GM15510 (cell line): Measurements from ENCODE around the gene TSC1.

Experiments
- POLR2A ChIP-seq: IDR thresholded peaks from 3 replicates; pipeline ENCODE4 v1.6.1; 2011; ENCODE audit warnings: borderline replicate concordance; ENCODE audit not compliant: insufficient read length; ENCODE audit errors: extremely low read depth

TSC1 gene

DNA sequence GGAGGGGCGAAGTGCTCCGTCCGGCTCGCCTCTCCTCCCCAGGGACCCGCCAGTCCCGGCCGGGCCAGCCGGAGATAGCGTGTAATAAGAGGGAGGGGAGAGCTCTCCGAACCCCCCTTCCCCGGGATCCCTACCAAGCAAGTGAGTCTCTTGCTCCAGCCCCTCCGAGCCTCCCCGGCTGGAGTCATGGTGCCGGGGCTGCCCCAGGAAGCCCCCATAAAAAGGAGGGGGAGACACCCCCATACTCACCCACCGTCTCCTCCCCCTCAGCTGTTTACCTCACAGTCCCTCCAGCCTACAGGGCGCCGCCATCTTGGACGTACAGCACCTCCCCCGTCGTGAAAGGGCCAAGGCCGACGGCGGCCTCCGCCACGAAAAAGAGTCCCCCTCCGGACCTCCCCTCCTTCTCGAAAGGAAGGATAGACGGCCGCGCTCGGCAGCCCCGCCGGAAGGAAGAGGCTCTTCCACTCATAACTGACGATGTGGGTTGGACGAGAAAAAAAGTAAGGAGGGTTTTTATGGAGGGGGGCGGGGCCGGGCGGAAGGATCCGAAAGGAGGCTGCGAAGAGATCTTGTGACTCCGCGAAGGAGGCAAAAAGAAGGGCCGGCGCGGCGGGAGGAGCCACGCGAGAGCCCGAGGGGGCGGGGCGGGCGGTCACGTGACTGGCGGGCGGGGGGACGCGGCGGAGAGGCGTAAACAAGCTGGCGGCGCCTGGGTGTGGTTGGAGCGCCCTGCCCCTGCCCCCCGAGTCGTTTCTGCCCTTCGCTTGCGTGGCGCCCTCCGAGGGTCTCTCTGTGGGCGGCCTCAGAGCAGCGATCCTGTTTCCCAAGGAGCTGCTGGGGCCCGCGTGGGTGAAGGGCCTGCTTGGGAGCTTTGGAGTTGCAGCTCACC, at the start of gene TSC1:
TSC1 (minus strand) TSS at position 323 of the 892 bp plus-strand sequence. CDS start 15,744 bp downstream, outside the sequence.
- peak; percentile 59 for TF ChIP-seq POLR2A

DNA sequence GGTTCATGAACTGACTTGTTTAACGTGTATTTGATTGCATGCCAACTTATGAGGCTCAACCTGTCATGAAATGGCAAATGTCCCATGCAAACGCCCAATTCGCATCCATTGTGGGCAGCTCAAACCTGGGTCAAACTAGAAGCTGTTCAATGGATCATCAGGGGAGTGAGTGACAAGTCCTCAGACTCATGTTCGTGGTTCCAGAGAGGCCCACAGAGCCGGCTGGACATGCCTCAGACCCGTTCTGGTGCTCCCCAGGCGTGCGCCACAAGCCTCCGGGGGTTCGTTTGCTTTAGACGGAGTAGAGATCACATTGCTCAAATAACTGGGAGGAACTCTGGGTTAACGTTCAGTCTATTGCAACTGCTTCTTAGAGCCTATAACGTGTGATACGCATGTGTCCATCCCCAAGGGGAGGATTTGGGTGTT, 49.1 kb upstream of the TSC1 start:
- no peak for TF ChIP-seq POLR2A

DNA sequence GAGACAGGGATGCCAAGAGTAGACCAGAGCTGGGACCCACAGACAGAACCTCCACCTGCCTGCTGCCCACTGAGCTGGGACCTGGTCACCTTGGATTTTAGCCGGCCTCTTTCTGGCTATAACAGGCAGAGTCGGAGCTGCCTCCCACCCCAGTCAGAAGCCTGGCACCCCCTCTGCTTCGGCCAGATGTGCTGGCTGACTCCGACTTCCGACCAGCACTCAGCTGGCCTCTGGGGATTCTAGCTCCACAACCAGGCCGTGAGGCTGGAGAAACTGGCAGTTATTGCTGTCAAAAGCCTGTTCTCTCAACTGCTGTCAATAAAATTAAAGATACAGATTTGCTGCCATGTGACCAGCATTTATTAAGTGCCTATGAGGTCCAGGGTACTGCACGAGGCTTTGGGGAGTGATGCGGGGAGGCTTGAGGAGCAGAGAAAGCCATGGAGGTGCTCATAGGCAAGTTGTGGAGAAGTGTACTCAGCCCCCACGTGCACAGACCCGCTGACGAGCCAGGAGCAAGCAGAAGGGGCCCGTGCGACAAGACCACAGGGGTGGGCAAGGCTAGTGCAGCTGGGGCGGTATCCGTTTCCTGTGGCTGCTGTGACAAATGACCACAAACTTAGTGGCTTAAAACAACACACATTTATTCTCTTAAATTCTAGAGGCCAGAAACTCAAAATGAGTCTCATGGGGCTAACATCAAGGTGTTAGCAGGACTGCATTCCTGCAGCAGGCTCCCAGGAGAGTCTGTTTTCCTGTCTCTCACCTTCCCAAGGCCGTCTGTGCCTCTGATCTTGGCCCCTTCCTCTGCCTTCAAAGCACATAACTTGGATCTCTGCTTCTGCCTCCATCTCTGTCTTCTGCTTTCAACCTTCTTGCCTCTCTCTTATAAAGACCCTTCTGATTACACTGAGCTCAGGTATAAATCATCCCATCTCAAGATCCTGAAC, 47.2 kb upstream of the TSC1 start:
- no peak for TF ChIP-seq POLR2A

DNA sequence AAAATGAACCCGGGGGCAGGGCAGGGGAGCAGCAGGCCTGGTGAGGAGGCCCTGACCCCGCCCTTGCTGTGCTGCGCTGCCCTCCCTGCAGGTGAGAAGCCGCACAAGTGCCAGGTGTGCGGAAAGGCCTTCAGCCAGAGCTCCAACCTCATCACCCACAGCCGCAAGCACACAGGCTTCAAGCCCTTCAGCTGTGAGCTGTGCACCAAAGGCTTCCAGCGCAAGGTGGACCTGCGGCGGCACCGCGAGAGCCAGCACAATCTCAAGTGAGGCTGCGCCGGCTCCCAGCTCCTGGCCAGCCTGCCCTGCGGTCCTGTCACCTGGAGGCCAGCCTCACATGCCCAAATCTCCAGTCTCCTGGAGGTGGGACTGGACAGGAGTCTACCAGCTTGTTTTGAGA, 46.4 kb upstream of the TSC1 start:
- no peak for TF ChIP-seq POLR2A

DNA sequence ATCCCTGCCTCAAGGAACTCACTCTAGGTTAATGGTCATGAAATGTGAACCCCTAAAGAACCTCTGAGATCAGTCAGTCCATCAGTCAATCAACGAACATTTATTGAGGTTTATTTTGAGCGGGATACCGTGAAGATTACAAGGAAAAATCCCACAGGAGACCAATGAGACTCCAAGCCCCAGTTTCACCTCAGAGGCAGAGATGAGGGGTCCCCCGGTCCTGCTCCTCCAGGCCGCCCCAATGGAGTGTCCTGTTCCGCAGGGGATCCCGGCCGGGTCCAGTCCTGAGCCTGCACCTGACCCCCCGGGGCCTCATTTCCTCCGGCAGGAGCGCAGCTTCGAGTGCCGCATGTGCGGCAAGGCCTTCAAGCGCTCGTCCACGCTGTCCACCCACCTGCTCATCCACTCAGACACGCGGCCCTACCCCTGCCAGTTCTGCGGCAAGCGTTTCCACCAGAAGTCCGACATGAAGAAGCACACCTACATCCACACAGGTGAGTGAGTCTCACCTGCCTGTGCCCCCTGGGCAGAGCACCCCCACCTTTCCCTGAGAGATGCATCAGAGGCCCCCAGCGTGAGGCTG, 45.1 kb upstream of the TSC1 start:
- no peak for TF ChIP-seq POLR2A

DNA sequence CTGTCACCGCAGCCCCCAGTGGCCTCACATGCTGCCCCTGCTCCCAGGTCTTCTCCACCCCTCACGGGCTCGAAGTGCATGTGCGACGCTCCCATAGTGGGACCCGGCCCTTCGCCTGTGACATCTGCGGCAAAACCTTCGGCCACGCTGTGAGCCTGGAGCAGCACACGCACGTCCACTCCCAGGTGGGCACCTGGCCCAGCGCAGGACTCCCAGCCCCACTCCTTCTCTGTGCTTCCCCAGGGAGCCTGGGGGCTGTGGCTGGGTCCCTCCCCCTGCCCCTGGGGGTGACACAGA, 44.5 kb upstream of the TSC1 start:
- no peak for TF ChIP-seq POLR2A

DNA sequence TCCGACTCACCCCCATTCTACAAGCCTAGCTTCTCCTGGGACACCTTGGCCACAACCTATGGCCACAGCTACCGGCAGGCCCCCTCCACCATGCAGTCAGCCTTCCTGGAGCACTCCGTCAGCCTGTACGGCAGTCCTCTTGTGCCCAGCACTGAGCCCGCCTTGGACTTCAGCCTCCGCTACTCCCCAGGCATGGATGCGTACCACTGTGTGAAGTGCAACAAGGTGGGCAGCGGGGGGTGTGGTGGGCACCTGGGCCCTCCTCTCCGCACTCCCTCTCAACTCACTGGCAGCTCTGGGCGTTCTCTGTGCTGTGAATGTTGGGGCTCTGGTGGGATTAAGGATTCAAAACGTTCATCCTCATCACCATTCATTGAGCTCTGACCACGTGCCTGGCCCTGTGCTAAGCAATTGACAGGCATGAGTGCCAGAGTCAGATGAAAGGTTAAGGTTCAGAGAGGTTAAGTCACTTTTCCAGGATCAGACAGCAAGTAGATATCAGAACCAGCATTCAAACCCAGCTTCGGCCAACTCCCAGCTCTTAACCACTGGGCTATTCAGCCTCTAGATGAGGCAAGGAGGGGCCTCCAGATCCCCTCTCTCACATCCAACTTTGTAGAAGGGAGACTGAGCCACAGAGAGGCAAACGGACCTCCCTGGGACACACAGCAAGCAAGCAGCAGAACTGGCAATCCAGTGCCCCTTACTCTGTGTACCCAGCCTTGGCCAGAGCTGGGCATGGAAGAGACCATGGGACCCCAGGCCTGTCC, 44.0 kb upstream of the TSC1 start:
- no peak for TF ChIP-seq POLR2A

DNA sequence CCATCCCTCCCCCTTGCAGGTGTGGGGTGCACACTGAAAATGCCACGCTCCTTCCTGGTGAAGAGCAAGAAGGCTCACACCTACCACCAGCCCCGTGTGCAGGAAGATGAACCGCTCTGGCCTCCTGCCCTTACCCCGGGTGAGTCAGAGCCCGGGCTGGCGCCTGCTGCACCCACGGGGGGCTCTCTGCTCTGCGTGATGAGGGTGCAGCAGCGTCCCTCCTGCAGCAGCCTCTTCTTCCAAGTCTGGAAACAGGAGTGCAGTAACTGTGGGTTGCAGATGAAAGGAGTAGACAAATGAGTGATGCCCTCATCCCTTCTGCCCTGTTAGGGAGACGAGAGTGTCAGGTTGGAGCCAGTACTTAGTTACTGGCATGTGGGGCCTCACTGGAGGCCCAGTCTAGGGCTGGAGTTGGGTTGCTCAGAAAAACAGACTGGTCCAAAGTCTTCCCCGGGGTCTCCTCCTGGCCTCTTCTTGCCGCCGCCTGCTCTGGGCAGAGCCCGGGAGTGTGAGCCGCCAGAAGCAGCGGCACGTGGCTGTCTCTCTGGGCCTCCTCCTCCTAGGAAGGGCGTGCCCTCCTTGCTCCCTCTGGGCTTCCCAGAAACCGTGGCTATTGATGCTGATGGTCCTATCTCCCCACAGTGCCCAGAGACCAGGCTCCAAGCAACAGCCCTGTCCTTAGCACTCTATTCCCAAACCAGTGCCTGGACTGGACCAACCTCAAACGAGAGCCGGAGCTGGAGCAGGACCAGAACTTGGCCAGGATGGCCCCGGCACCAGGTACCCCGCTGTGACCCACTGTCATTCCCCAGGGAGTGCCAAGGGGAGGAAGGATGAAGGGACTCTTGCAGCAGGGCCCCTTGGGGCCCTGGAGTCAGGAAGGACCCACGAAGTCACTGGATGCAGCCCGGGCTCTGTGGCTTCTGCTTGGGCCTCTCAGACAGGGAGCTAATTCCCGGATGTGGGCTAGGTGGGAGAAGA, 42.5 kb upstream of the TSC1 start:
- TF ChIP-seq POLR2A, result no peak

DNA sequence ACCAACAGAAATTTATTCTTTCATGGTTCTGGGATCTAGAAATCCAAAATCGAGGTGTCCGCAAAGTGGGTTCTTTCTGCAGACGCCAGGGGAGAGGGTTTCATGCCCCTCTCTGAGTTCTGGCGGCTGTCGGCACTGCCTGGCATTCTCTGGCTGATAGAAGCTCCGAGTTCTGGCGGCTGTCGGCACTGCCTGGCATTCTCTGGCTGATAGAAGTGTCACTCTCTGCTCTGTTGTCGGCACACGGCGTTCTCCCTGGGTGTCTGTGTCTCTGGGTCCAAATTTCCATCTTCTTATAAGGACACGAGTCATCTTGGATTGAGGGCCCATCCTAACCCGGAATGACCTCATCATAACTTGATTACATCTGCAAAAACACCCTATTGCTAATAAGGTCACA, 41.7 kb upstream of the TSC1 start:
- TF ChIP-seq POLR2A, result no peak

DNA sequence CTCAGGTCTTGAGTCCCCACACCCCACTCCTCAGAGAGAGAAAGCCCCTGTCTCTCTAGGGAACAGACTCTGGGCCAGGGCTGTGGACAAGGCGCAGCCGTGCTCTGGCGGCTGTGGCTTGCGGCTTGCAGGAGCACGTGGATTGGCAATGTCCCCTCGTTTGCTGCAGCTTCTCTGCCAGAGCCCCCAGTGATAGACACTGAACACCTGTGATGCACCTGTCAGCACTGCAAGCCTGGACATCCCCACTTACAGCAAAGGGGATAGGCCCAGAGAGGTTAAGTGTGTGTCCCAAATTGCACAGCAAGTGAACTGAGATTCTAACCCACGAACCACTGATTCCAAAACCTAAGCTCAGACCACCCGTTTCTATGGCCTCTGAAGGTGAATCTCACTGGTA, 41.1 kb upstream of the TSC1 start:
- TF ChIP-seq POLR2A, result no peak

DNA sequence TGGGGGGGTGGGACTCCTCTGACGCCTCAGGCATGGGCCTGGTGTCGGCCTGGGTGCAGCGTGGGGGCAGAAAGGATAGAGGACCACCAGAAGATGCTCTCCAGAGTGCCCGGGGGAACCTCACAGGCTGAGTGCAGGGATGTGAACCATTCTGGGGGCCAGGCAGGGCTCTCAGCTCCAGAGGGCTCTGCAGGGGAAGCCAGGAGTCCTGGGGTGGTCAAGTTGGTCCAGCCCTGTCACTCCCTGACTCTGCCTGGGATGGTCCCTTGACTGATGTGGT, 40.6 kb upstream of the TSC1 start:
- TF ChIP-seq POLR2A, result no peak

DNA sequence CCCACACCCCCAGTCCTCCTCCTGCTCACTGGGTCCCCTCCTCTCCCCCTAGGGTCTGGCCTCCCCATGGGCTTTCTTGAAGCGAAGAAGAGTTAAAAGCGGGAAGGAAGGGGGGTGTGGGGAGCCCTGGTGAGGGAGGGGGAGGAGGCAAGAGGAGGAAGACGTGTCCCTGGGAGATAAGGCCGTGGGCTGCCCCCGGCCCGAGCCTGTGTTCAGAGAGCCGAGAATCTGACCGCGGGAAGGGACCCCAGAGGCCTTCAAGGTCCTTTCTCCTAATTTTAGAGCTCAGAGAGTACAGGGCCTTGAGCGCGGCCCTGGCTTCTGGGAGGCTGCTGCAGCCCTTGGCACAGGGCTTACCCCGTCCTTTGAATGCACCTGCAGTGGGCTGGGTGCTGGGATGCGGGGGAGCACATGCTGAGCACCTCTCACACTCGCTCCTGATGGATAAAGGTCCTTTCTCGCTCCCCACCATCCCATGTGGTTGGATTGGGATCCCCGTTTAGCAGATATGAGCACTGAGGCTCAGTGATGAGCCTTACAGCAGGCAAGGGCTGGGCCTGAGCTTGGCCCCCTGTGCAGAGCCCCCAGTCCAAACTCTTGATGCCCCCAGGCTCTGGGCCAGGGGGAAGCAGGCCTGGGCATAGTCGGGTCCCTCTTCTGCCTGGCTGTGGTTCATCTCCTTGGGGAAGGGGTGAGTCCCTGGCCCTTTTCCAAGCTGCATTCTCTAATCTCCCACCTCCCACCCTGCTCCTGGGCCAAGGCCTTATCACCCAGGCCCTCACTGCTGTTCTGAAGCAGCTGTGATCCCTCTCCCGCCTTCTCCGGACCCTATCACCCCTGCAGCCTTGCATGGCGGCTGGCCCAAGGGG, 40.0 kb upstream of the TSC1 start:
- TF ChIP-seq POLR2A, result no peak
